SH-SY5Y (cell line): ENCODE data around the gene SELENOH.

Experiments used
- GATA2 ChIP-seq: IDR thresholded peaks from 2 replicates; pipeline ENCODE4 v1.6.1; 2011; ENCODE audit warnings: mild to moderate bottlenecking, low read depth, low read length
- GATA3 ChIP-seq: IDR thresholded peaks from 2 replicates; pipeline ENCODE4 v1.6.1; 2011; ENCODE audit warnings: low read depth, mild to moderate bottlenecking, low read length, moderate library complexity

GRCh38 chr11:57752954-57753353 lies 11.7 kb downstream of the SELENOH start:
- TF ChIP-seq GATA2 (no peak), GATA3 (no peak)
